HEK293 (cell line): Measurements from ENCODE around the gene GHRHR.

Source experiments
- CTCF ChIA-PET: fragments of 350-600 bp; formaldehyde crosslinking; extraction: SDS; loops from one replicate; lab custom pipeline; 2021; ENCODE audit warnings: antibody characterized with exemption; lab: Yijun Ruan, JAX
- POLR2A ChIA-PET: fragments of 300-600 bp; formaldehyde crosslinking; extraction: SDS; loops from one replicate; lab custom pipeline; 2020; ENCODE audit warnings: antibody characterized with exemption, inconsistent platforms; lab: Yijun Ruan, JAX
- H3K27ac ChIP-seq: fragments of 200-500 bp; sonication (Bioruptor generic); 2 replicates; pipeline ENCODE4 v1.5.1; 2014; ENCODE audit warnings: low read depth, low read length, control low read depth, inconsistent platforms; ENCODE audit errors: extremely low read depth
- H3K36me3 ChIP-seq, 2 experiments: fragments of 200-500 bp in 1 of 2; sonication (Bioruptor generic) in 1 of 2; 1 replicate in 1 of 2; 2 replicates in 1 of 2; pipeline ENCODE4 v1.5.1; 2014 to 2017; ENCODE audit warnings: inconsistent platforms in 2 of 2, low read length in 2 of 2; ENCODE audit not compliant: control insufficient read depth in 2 of 2, insufficient read depth in 1 of 2
- H3K4me1 ChIP-seq: fragments of 200-500 bp; sonication (Bioruptor generic); 2 replicates; pipeline ENCODE4 v1.5.1; 2014; ENCODE audit warnings: mild to moderate bottlenecking, low read length, inconsistent platforms; ENCODE audit not compliant: control insufficient read depth, insufficient read depth
- H3K4me3 ChIP-seq: 2 replicates; pipeline ENCODE4 v1.5.1; 2011; ENCODE audit warnings: low read depth, mild to moderate bottlenecking, control low read depth, low read length, moderate library complexity
- H3K9me3 ChIP-seq: fragments of 200-500 bp; sonication (Bioruptor generic); 2 replicates; pipeline ENCODE4 v1.5.1; 2014; ENCODE audit warnings: low read depth, low read length, inconsistent platforms; ENCODE audit not compliant: control insufficient read depth, insufficient read depth
- BCL6B ChIP-seq: fragments of 450-650 bp; formaldehyde crosslinking; IDR thresholded peaks from 2 replicates; pipeline ENCODE4 v1.5.1; 2017; ENCODE audit warnings: missing biosample characterization, missing genetic modification characterization
- HOXD13 ChIP-seq: sonication (generic); formaldehyde crosslinking; IDR thresholded peaks from 2 replicates; pipeline ENCODE4 v1.8.0; 2022; ENCODE audit warnings: missing genetic modification reagents, borderline replicate concordance
- KLF7 ChIP-seq: fragments of 450-650 bp; formaldehyde crosslinking; IDR thresholded peaks from 2 replicates; pipeline ENCODE4 v1.5.1; 2016; ENCODE audit warnings: missing biosample characterization, missing genetic modification characterization, borderline replicate concordance
- OVOL3 ChIP-seq: fragments of 450-650 bp; formaldehyde crosslinking; IDR thresholded peaks from 2 replicates; pipeline ENCODE4 v1.5.1; 2016; ENCODE audit warnings: missing biosample characterization, missing genetic modification characterization
- ZBTB26 ChIP-seq: fragments of 450-650 bp; formaldehyde crosslinking; optimal IDR thresholded peaks from 2 replicates; pipeline ENCODE3; 2016; ENCODE audit warnings: missing biosample characterization, mild to moderate bottlenecking, missing genetic modification characterization
- ZBTB8A ChIP-seq: fragments of 450-650 bp; formaldehyde crosslinking; IDR thresholded peaks from 2 replicates; pipeline ENCODE4 v1.5.1; 2016; ENCODE audit warnings: missing biosample characterization, missing genetic modification characterization
- ZNF146 ChIP-seq: fragments of 450-650 bp; formaldehyde crosslinking; IDR thresholded peaks from 2 replicates; pipeline ENCODE4 v1.5.1; 2016; ENCODE audit warnings: missing biosample characterization, missing genetic modification characterization
- ZNF214 ChIP-seq: fragments of 450-650 bp; formaldehyde crosslinking; IDR thresholded peaks from 2 replicates; pipeline ENCODE4 v1.5.1; 2017; ENCODE audit warnings: missing biosample characterization, mild to moderate bottlenecking, missing genetic modification characterization, borderline replicate concordance
- ZNF324 ChIP-seq: fragments of 450-650 bp; formaldehyde crosslinking; IDR thresholded peaks from 2 replicates; pipeline ENCODE4 v1.5.1; 2016; ENCODE audit warnings: missing biosample characterization, missing genetic modification characterization
- ZNF391 ChIP-seq: fragments of 450-650 bp; formaldehyde crosslinking; IDR thresholded peaks from 2 replicates; pipeline ENCODE4 v1.5.1; 2016; ENCODE audit warnings: low read depth, missing biosample characterization, missing genetic modification characterization, borderline replicate concordance
- ZNF548 ChIP-seq: fragments of 450-650 bp; formaldehyde crosslinking; IDR thresholded peaks from 2 replicates; pipeline ENCODE4 v1.5.1; 2016; ENCODE audit warnings: missing biosample characterization, missing genetic modification characterization
- ZNF624 ChIP-seq: fragments of 450-650 bp; formaldehyde crosslinking; IDR thresholded peaks from 2 replicates; pipeline ENCODE4 v1.5.1; 2017; ENCODE audit warnings: missing biosample characterization, missing genetic modification characterization
- ZNF645 ChIP-seq: fragments of 450-650 bp; formaldehyde crosslinking; IDR thresholded peaks from 2 replicates; pipeline ENCODE4; 2016; ENCODE audit warnings: missing biosample characterization, missing genetic modification characterization
- ZNF76 ChIP-seq: fragments of 450-650 bp; formaldehyde crosslinking; IDR thresholded peaks from 2 replicates; pipeline ENCODE4; 2016; ENCODE audit warnings: low read depth, missing biosample characterization, missing genetic modification characterization, borderline replicate concordance
- TF ChIP-seq, protein P1 (sequence below): fragments of 450-650 bp; formaldehyde crosslinking; IDR thresholded peaks from 2 replicates; pipeline ENCODE4 v1.5.1; 2016; ENCODE audit warnings: missing biosample characterization, missing genetic modification characterization, borderline replicate concordance
- TF ChIP-seq, protein P2 (sequence below): fragments of 450-650 bp; formaldehyde crosslinking; conservative IDR thresholded peaks from 2 replicates; pipeline ENCODE4 v1.5.1; 2016; ENCODE audit warnings: low read depth, missing biosample characterization, missing genetic modification characterization

The GHRHR gene

GRCh38 chr7:31000779-31001178 lies 37.0 kb downstream of the GHRHR start (continued):
- no peak for TF ChIP-seq HOXD13
- TF ChIP-seq ZNF76 (tag by site-specific recombination), result no peak
- TF ChIP-seq, all 188 proteins: peak for 0

GRCh38 chr7:31002256-31002655 lies 38.5 kb downstream of the GHRHR start:
- POLR2A ChIA-PET, result no interaction called here
- no peak for TF ChIP-seq ZNF214 (tag by site-specific recombination)
- TF ChIP-seq, protein P1, sequence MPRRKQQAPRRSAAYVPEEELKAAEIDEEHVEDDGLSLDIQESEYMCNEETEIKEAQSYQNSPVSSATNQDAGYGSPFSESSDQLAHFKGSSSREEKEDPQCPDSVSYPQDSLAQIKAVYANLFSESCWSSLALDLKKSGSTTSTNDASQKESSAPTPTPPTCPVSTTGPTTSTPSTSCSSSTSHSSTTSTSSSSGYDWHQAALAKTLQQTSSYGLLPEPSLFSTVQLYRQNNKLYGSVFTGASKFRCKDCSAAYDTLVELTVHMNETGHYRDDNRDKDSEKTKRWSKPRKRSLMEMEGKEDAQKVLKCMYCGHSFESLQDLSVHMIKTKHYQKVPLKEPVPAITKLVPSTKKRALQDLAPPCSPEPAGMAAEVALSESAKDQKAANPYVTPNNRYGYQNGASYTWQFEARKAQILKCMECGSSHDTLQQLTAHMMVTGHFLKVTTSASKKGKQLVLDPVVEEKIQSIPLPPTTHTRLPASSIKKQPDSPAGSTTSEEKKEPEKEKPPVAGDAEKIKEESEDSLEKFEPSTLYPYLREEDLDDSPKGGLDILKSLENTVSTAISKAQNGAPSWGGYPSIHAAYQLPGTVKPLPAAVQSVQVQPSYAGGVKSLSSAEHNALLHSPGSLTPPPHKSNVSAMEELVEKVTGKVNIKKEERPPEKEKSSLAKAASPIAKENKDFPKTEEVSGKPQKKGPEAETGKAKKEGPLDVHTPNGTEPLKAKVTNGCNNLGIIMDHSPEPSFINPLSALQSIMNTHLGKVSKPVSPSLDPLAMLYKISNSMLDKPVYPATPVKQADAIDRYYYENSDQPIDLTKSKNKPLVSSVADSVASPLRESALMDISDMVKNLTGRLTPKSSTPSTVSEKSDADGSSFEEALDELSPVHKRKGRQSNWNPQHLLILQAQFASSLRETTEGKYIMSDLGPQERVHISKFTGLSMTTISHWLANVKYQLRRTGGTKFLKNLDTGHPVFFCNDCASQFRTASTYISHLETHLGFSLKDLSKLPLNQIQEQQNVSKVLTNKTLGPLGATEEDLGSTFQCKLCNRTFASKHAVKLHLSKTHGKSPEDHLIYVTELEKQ (tag by site-specific recombination), result no peak
- no peak for TF ChIP-seq ZNF548 (tag by site-specific recombination)

GRCh38 chr7:31003097-31003496 lies 39.3 kb downstream of the GHRHR start:
- ChIA-PET CTCF (interaction anchor here (0.6 to 1.3 kb wide), 3 partner anchors 20 to 132 kb away, joined by 3 to 5 read pairs (median 3); no protein-coding TSS in a partner anchor), POLR2A (no interaction called here)
- no peaks in the 10 kb centered on the region for H3K36me3 ChIP-seq
- H3K4me1 ChIP-seq, result no peaks in the 10 kb centered on the region
- no peaks in the 10 kb centered on the region for H3K9me3 ChIP-seq
- H3K4me3 ChIP-seq, result no peak overlapping the region
- no peak overlapping the region for H3K27ac ChIP-seq
- TF ChIP-seq ZNF146 (tag by site-specific recombination) (no peak), ZNF645 (tag by site-specific recombination) (no peak), ZNF391 (tag by site-specific recombination) (no peak), BCL6B (tag by site-specific recombination) (no peak), ZBTB26 (tag by site-specific recombination) (no peak), OVOL3 (tag by site-specific recombination) (no peak), ZNF624 (tag by site-specific recombination) (no peak), KLF7 (tag by site-specific recombination) (no peak), ZNF324 (tag by site-specific recombination) (no peak), ZBTB8A (no peak)
- TF ChIP-seq, protein P2, sequence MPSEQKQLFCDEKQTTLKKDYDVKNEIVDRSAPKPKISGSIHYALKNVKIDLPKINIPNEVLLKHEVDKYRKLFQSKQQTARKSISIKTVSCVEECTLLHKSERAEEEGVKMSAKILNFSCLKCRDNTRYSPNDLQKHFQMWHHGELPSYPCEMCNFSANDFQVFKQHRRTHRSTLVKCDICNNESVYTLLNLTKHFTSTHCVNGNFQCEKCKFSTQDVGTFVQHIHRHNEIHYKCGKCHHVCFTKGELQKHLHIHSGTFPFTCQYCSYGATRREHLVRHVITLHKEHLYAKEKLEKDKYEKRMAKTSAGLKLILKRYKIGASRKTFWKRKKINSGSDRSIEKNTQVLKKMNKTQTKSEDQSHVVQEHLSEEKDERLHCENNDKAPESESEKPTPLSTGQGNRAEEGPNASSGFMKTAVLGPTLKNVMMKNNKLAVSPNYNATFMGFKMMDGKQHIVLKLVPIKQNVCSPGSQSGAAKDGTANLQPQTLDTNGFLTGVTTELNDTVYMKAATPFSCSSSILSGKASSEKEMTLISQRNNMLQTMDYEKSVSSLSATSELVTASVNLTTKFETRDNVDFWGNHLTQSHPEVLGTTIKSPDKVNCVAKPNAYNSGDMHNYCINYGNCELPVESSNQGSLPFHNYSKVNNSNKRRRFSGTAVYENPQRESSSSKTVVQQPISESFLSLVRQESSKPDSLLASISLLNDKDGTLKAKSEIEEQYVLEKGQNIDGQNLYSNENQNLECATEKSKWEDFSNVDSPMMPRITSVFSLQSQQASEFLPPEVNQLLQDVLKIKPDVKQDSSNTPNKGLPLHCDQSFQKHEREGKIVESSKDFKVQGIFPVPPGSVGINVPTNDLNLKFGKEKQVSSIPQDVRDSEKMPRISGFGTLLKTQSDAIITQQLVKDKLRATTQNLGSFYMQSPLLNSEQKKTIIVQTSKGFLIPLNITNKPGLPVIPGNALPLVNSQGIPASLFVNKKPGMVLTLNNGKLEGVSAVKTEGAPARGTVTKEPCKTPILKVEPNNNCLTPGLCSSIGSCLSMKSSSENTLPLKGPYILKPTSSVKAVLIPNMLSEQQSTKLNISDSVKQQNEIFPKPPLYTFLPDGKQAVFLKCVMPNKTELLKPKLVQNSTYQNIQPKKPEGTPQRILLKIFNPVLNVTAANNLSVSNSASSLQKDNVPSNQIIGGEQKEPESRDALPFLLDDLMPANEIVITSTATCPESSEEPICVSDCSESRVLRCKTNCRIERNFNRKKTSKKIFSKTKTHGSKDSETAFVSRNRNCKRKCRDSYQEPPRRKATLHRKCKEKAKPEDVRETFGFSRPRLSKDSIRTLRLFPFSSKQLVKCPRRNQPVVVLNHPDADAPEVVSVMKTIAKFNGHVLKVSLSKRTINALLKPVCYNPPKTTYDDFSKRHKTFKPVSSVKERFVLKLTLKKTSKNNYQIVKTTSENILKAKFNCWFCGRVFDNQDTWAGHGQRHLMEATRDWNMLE, result no peak

More at GRCh38 chr7:31002256-31002655, 38.5 kb downstream of the GHRHR start:
- H3K27ac ChIP-seq, result no peak overlapping the region
- no peaks in the 10 kb centered on the region for H3K36me3 ChIP-seq
- H3K4me1 ChIP-seq, result no peaks in the 10 kb centered on the region
- CTCF ChIA-PET, result no interaction called here
- H3K4me3 ChIP-seq, result no peak overlapping the region
- H3K9me3 ChIP-seq, result no peaks in the 10 kb centered on the region
